Measurements from ENCODE around the gene DGKI.
"Not testable (repeated sequence)": the region's sequence is repeated elsewhere in the genome, so short reads cannot be mapped to it uniquely, and the experiment has no call there.

GRCh38 chr7:137448572-137448971 is 398.2 kb downstream of the DGKI start:
- TF ChIP-seq CTCF (IDR thresholded peaks at IDR 0.05); POLR2A (IDR thresholded peaks at IDR 0.05; ENCODE audit: low read depth): not testable (repeated sequence)
